H9 (cell line): Measurements from ENCODE around the gene RHEBL1. TPM values are rescaled to one million over a fixed set of nuclear protein-coding genes. Genes with fewer than 3 reads are reported as not detected.

Experiments
- DNase-seq: peaks from one replicate; pipeline ENCODE4 v3.0.0-alpha.2; 2017
- H2AFZ ChIP-seq: one replicate; pipeline ENCODE4 v1.6.1; 2013; ENCODE audit warnings: mild to moderate bottlenecking, low read length, control low read depth, moderate library complexity
- H2AK5ac ChIP-seq: 2 replicates; pipeline ENCODE4 v1.6.1; 2013; ENCODE audit warnings: low read length, control low read depth, mixed read lengths; ENCODE audit not compliant: insufficient read length
- H2BK120ac ChIP-seq: one replicate; pipeline ENCODE4 v1.6.1; 2013; ENCODE audit warnings: low read depth, mild to moderate bottlenecking, low read length, control low read depth, inconsistent platforms; ENCODE audit not compliant: poor library complexity, severe bottlenecking
- H2BK12ac ChIP-seq: 2 replicates; pipeline ENCODE4 v1.6.1; 2013; ENCODE audit warnings: low read length, control low read depth, mixed read lengths, low read depth; ENCODE audit not compliant: insufficient read length
- H2BK15ac ChIP-seq: 2 replicates; pipeline ENCODE4 v1.6.1; 2013; ENCODE audit warnings: low read depth, low read length, control low read depth
- H2BK20ac ChIP-seq: one replicate; pipeline ENCODE4 v1.6.1; 2013; ENCODE audit warnings: low read depth, mild to moderate bottlenecking, low read length, control low read depth, inconsistent platforms; ENCODE audit not compliant: poor library complexity, severe bottlenecking
- H2BK5ac ChIP-seq: 2 replicates; pipeline ENCODE4 v1.6.1; 2013; ENCODE audit warnings: low read length, control low read depth, mixed read lengths; ENCODE audit not compliant: insufficient read length
- H3K14ac ChIP-seq: 2 replicates; pipeline ENCODE4 v1.6.1; 2013; ENCODE audit warnings: low read length, control low read depth; ENCODE audit not compliant: insufficient read depth
- H3K18ac ChIP-seq: 2 replicates; pipeline ENCODE4 v1.6.1; 2013; ENCODE audit warnings: low read depth, mild to moderate bottlenecking, mixed read lengths, low read length, control low read depth; ENCODE audit not compliant: insufficient read length
- H3K23ac ChIP-seq: 2 replicates; pipeline ENCODE4 v1.6.1; 2013; ENCODE audit warnings: low read length, control low read depth, mixed read lengths, low read depth; ENCODE audit not compliant: insufficient read length
- H3K23me2 ChIP-seq: 2 replicates; pipeline ENCODE4 v1.6.1; 2013; ENCODE audit warnings: low read depth, mild to moderate bottlenecking, mixed read lengths, low read length, control low read depth; ENCODE audit not compliant: insufficient read length, poor library complexity, severe bottlenecking
- H3K27ac ChIP-seq: 2 replicates; pipeline ENCODE4 v1.5.1; 2013; ENCODE audit warnings: low read length, control low read depth, mixed read lengths, low read depth; ENCODE audit not compliant: insufficient read length
- H3K27me3 ChIP-seq: 2 replicates; pipeline ENCODE4 v1.6.1; 2013; ENCODE audit warnings: low read length, control low read depth, inconsistent platforms; ENCODE audit not compliant: insufficient read depth
- H3K4ac ChIP-seq: 2 replicates; pipeline ENCODE4 v1.6.1; 2013; ENCODE audit warnings: low read depth, mild to moderate bottlenecking, control low read depth, inconsistent platforms, low read length, moderate library complexity
- H3K4me1 ChIP-seq: 2 replicates; pipeline ENCODE4 v1.6.1; 2013; ENCODE audit warnings: low read length, control low read depth, inconsistent platforms; ENCODE audit not compliant: insufficient read depth
- H3K4me2 ChIP-seq: 2 replicates; pipeline ENCODE4 v1.6.1; 2013; ENCODE audit warnings: low read length, control low read depth, mixed read lengths; ENCODE audit not compliant: insufficient read length, insufficient read depth
- H3K56ac ChIP-seq: 2 replicates; pipeline ENCODE4 v1.6.1; 2013; ENCODE audit warnings: low read depth, mild to moderate bottlenecking, mixed read lengths, low read length, control low read depth; ENCODE audit not compliant: insufficient read length
- H3K79me1 ChIP-seq: 2 replicates; pipeline ENCODE4 v1.6.1; 2013; ENCODE audit warnings: low read depth, mild to moderate bottlenecking, moderate library complexity, low read length, control low read depth, inconsistent platforms; ENCODE audit not compliant: insufficient read depth, poor library complexity, severe bottlenecking
- H3K79me2 ChIP-seq: 2 replicates; pipeline ENCODE4 v1.6.1; 2013; ENCODE audit warnings: low read length, control low read depth, inconsistent platforms; ENCODE audit not compliant: insufficient read depth
- H3K9ac ChIP-seq: 2 replicates; pipeline ENCODE4 v1.6.1; 2013; ENCODE audit warnings: low read length, control low read depth, mixed read lengths; ENCODE audit not compliant: insufficient read length; ENCODE audit errors: extremely low read depth
- H3K9me3 ChIP-seq: one replicate; pipeline ENCODE4 v1.6.1; 2013; ENCODE audit warnings: low read depth, low read length, inconsistent platforms; ENCODE audit not compliant: control insufficient read depth
- H3T11ph ChIP-seq: one replicate; pipeline ENCODE4 v1.6.1; 2013; ENCODE audit warnings: mild to moderate bottlenecking, low read length, control low read depth, inconsistent platforms
- H4K20me1 ChIP-seq: one replicate; pipeline ENCODE4 v1.6.1; 2013; ENCODE audit not compliant: control insufficient read depth, insufficient read length, insufficient read depth
- H4K5ac ChIP-seq: 2 replicates; pipeline ENCODE4 v1.6.1; 2013; ENCODE audit warnings: low read depth, mild to moderate bottlenecking, mixed read lengths, low read length, control low read depth; ENCODE audit not compliant: insufficient read length
- H4K8ac ChIP-seq: replicated peaks from 2 replicates; pipeline ENCODE4 v1.6.1; 2013; ENCODE audit warnings: low read length, control low read depth, mixed read lengths, low read depth; ENCODE audit not compliant: insufficient read length
- H4K91ac ChIP-seq: 2 replicates; pipeline ENCODE4 v1.6.1; 2013; ENCODE audit warnings: low read depth, mild to moderate bottlenecking, moderate library complexity, mixed read lengths, low read length, control low read depth; ENCODE audit not compliant: insufficient read length
- H3K27ac Mint-ChIP-seq, 3 experiments: 2 replicates in 2 of 3; 3 replicates in 1 of 3; pipeline ENCODE4 v1.8.0; 2020 to 2021; ENCODE audit warnings: mixed read lengths in 3 of 3, mild to moderate bottlenecking in 1 of 3, moderate library complexity in 1 of 3
- H3K27me3 Mint-ChIP-seq: 2 replicates; pipeline ENCODE4 v1.8.0; 2021; ENCODE audit warnings: low read depth, mild to moderate bottlenecking, moderate library complexity, mixed read lengths
- H3K36me3 Mint-ChIP-seq, 3 experiments: 2 replicates in 2 of 3; 3 replicates in 1 of 3; pipeline ENCODE4 v1.8.0; 2020 to 2021; ENCODE audit warnings: low read depth in 3 of 3, mixed read lengths in 3 of 3; ENCODE audit not compliant: insufficient read depth in 1 of 3
- H3K4me1 Mint-ChIP-seq, 2 experiments: 2 replicates each; pipeline ENCODE4 v1.8.0; 2020; ENCODE audit warnings: mixed read lengths in 2 of 2
- H3K4me3 Mint-ChIP-seq, 2 experiments: 2 replicates in 1 of 2; 3 replicates in 1 of 2; pipeline ENCODE4 v1.8.0; 2020 to 2021; ENCODE audit warnings: mild to moderate bottlenecking in 2 of 2, mixed read lengths in 2 of 2, moderate library complexity in 1 of 2
- H3K9me3 Mint-ChIP-seq, 2 experiments: 2 replicates in 1 of 2; 3 replicates in 1 of 2; pipeline ENCODE4 v1.8.0; 2020; ENCODE audit warnings: mild to moderate bottlenecking in 2 of 2, mixed read lengths in 2 of 2, moderate library complexity in 1 of 2
- WGBS: extraction: QIAGEN DNeasy Blood & Tissue Kit; methylation state at CpG from one replicate; pipeline ENCODE4 v1.1.7; 2013; ENCODE audit warnings: missing lambda C conversion rate, low lambda C conversion rate, mixed read lengths; ENCODE audit not compliant: insufficient read length; ENCODE audit errors: extremely low coverage; 5-methylcytosine and 5-hydroxymethylcytosine counted together
- total RNA-seq: library from RNA; stranded (reverse); gene quantifications from 2 replicates; pipeline ENCODE4 v1.2.1, GENCODE V29; 2021
- TF ChIP-seq, protein P1 (sequence below): fragments of 200-600 bp; sonication (generic); conservative IDR thresholded peaks from 3 replicates; pipeline ENCODE4 v1.8.0; 2021; ENCODE audit warnings: antibody characterized with exemption, mild to moderate bottlenecking

The RHEBL1 gene
- total RNA-seq, 1 experiment from 2014 or later = 4.0 TPM

DNA sequence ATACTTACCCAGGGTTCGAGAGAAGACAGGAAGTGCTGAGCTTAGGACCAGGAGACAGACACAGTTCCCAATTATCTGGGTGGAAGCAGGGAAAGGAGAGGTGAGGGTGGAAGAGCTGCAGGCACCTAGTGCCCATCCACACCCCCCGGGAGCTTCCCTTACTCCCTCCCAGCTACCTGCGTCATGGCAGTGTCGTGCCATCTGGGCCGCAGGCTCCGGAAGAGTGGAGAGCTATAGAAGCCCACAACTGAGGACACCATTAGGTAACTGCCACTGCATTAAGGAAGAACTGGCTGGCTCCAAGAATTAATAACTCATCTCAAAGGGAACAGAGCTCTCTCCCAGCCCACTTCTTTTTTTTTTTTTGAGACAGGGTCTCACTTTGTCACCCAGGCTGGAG, 30.6 kb upstream of the RHEBL1 start:
- no peak overlapping the region for H3K14ac ChIP-seq
- H3K27ac ChIP-seq = no peak overlapping the region
- H3K36me3 Mint-ChIP-seq = peaks cover 2 to 67% (median 60%) of the 10 kb centered on the region in 3 experiments; a peak in 6 of 7 replicates
- H3K27me3 Mint-ChIP-seq = peaks cover 6% of the 10 kb centered on the region
- H3K9ac ChIP-seq = no peak overlapping the region
- no peak overlapping the region for H4K91ac ChIP-seq
- no peak overlapping the region for H2BK20ac ChIP-seq
- peaks cover 3 to 5% of the 10 kb centered on the region in 2 experiments for H3K4me1 Mint-ChIP-seq
- no peak overlapping the region for H3K56ac ChIP-seq
- no peak overlapping the region for H2AFZ ChIP-seq
- no peak overlapping the region for H3K27ac Mint-ChIP-seq
- H3K18ac ChIP-seq = no peak overlapping the region
- H3K79me1 ChIP-seq = no peaks in the 10 kb centered on the region
- H2BK120ac ChIP-seq = no peak overlapping the region
- no peak overlapping the region for H2BK15ac ChIP-seq
- no peak overlapping the region for H4K8ac ChIP-seq
- no peaks in the 10 kb centered on the region for H3K27me3 ChIP-seq
- H3K4me1 ChIP-seq = no peaks in the 10 kb centered on the region
- H3K4me3 Mint-ChIP-seq = no peak overlapping the region
- no peak overlapping the region for H3K4ac ChIP-seq
- no peaks in the 10 kb centered on the region for H3K23me2 ChIP-seq
- H3K4me2 ChIP-seq = no peak overlapping the region
- no peaks in the 10 kb centered on the region for H3K79me2 ChIP-seq
- DNase-seq = no peak
- H3K9me3 ChIP-seq = no peaks in the 10 kb centered on the region
- H3T11ph ChIP-seq = no peak overlapping the region
- no peaks in the 10 kb centered on the region for H3K9me3 Mint-ChIP-seq
- no peak overlapping the region for H2BK5ac ChIP-seq
- H4K20me1 ChIP-seq = no peaks in the 10 kb centered on the region
- no peak overlapping the region for H2BK12ac ChIP-seq
- H4K5ac ChIP-seq = no peak overlapping the region
- H2AK5ac ChIP-seq = no peak overlapping the region
- no CpG with 5 or more reads among the region's 6 CpGs for WGBS
- no peak overlapping the region for H3K23ac ChIP-seq
- TF ChIP-seq, protein P1, sequence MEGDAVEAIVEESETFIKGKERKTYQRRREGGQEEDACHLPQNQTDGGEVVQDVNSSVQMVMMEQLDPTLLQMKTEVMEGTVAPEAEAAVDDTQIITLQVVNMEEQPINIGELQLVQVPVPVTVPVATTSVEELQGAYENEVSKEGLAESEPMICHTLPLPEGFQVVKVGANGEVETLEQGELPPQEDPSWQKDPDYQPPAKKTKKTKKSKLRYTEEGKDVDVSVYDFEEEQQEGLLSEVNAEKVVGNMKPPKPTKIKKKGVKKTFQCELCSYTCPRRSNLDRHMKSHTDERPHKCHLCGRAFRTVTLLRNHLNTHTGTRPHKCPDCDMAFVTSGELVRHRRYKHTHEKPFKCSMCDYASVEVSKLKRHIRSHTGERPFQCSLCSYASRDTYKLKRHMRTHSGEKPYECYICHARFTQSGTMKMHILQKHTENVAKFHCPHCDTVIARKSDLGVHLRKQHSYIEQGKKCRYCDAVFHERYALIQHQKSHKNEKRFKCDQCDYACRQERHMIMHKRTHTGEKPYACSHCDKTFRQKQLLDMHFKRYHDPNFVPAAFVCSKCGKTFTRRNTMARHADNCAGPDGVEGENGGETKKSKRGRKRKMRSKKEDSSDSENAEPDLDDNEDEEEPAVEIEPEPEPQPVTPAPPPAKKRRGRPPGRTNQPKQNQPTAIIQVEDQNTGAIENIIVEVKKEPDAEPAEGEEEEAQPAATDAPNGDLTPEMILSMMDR = no peak
